SU-DHL-6 (cell line): Measurements from ENCODE around the gene HNF4A.

Experiments used
- H2AFZ ChIP-seq: fragments of 200-600 bp; sonication (generic); 2 replicates; pipeline ENCODE4 v1.6.1; 2014; ENCODE audit warnings: low read depth, mild to moderate bottlenecking, moderate library complexity, mixed read lengths, antibody characterized with exemption, low read length; ENCODE audit not compliant: severe bottlenecking
- H3F3A ChIP-seq: fragments of 200-600 bp; shearing (Covaris generic); 2 replicates; pipeline ENCODE4 v1.6.0; 2016; ENCODE audit warnings: antibody characterized with exemption, mild to moderate bottlenecking; ENCODE audit not compliant: insufficient read depth
- H3K27ac ChIP-seq: fragments of 200-600 bp; sonication (generic); 2 replicates; pipeline ENCODE4 v1.5.1; 2016; ENCODE audit warnings: low read depth, mild to moderate bottlenecking, low read length, moderate library complexity, mixed read lengths
- H3K27me3 ChIP-seq: fragments of 200-600 bp; sonication (generic), shearing (Covaris generic); 2 replicates; pipeline ENCODE4 v1.6.0; 2014; ENCODE audit warnings: mild to moderate bottlenecking, low read length
- H3K36me3 ChIP-seq: fragments of 200-600 bp; sonication (generic); 2 replicates; pipeline ENCODE4 v1.6.1; 2014; ENCODE audit warnings: mild to moderate bottlenecking, low read length, mixed read lengths
- H3K4me2 ChIP-seq: fragments of 300-600, 200-600 bp; shearing (Covaris generic), sonication (generic); 2 replicates; pipeline ENCODE4 v1.6.0; 2014; ENCODE audit warnings: low read length, low read depth, mild to moderate bottlenecking; ENCODE audit not compliant: poor library complexity, severe bottlenecking
- H3K4me3 ChIP-seq: fragments of 200-600 bp; sonication (generic); 2 replicates; pipeline ENCODE4 v1.5.1; 2014; ENCODE audit warnings: antibody characterized with exemption, low read length, mild to moderate bottlenecking, mixed read lengths; ENCODE audit not compliant: insufficient read depth, poor library complexity, severe bottlenecking
- H3K79me2 ChIP-seq: fragments of 200-600 bp; sonication (generic); 2 replicates; pipeline ENCODE4 v1.6.1; 2014; ENCODE audit warnings: mild to moderate bottlenecking, low read length, moderate library complexity; ENCODE audit not compliant: insufficient read depth
- H3K9ac ChIP-seq: fragments of 200-600 bp; sonication (generic); 2 replicates; pipeline ENCODE4 v1.7.0; 2014; ENCODE audit warnings: mild to moderate bottlenecking, low read length
- H3K9me2 ChIP-seq: fragments of 200-600 bp; sonication (generic); replicated peaks from 2 replicates; pipeline ENCODE4 v1.6.1; 2014; ENCODE audit warnings: low read length; ENCODE audit not compliant: insufficient read depth
- H3K9me3 ChIP-seq: fragments of 200-600 bp; sonication (generic); 2 replicates; pipeline ENCODE4 v1.6.1; 2014; ENCODE audit warnings: low read length, mixed read lengths; ENCODE audit not compliant: insufficient read depth
- H4K20me1 ChIP-seq: fragments of 200-600 bp; sonication (generic); 2 replicates; pipeline ENCODE4 v1.6.1; 2014; ENCODE audit warnings: low read depth, mild to moderate bottlenecking, antibody characterized with exemption, low read length, moderate library complexity, mixed read lengths
- CTCF ChIP-seq: fragments of 200-600 bp; sonication (generic); IDR thresholded peaks from one replicate; pipeline ENCODE4 v1.5.1; 2017; ENCODE audit warnings: antibody characterized with exemption, mild to moderate bottlenecking, low read length, moderate library complexity; ENCODE audit not compliant: insufficient read depth, poor library complexity, severe bottlenecking
- EZH2phosphoT487 ChIP-seq: fragments of 200-600 bp; sonication (generic), shearing (Covaris generic); conservative IDR thresholded peaks from 2 replicates; pipeline ENCODE4 v1.6.1; 2018; ENCODE audit warnings: mild to moderate bottlenecking, antibody characterized with exemption, low read length, moderate library complexity, mixed read lengths

The HNF4A gene

DNA sequence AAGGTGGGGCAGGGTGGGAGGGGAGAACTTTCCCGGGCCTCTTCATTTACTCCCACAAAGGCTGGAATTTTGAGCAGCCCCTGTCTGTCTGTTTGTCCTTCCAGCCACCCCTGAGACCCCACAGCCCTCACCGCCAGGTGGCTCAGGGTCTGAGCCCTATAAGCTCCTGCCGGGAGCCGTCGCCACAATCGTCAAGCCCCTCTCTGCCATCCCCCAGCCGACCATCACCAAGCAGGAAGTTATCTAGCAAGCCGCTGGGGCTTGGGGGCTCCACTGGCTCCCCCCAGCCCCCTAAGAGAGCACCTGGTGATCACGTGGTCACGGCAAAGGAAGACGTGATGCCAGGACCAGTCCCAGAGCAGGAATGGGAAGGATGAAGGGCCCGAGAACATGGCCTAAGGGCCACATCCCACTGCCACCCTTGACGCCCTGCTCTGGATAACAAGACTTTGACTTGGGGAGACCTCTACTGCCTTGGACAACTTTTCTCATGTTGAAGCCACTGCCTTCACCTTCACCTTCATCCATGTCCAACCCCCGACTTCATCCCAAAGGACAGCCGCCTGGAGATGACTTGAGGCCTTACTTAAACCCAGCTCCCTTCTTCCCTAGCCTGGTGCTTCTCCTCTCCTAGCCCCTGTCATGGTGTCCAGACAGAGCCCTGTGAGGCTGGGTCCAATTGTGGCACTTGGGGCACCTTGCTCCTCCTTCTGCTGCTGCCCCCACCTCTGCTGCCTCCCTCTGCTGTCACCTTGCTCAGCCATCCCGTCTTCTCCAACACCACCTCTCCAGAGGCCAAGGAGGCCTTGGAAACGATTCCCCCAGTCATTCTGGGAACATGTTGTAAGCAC is 74.1 kb downstream of the HNF4A start:
- Histone ChIP-seq H2AFZ (no peak overlapping the region), H3K4me2 (no peak overlapping the region), H3K36me3 (no peaks in the 10 kb centered on the region), H3K4me3 (no peak overlapping the region), H3K9me3 (no peaks in the 10 kb centered on the region), H3K27me3 (no peaks in the 10 kb centered on the region), H3K27ac (no peak overlapping the region), H4K20me1 (no peaks in the 10 kb centered on the region), H3F3A (no peaks in the 10 kb centered on the region), H3K79me2 (no peaks in the 10 kb centered on the region), H3K9me2 (no peaks in the 10 kb centered on the region), H3K9ac (no peak overlapping the region)
- TF ChIP-seq CTCF = no peak
- TF ChIP-seq EZH2phosphoT487 = no peak

DNA sequence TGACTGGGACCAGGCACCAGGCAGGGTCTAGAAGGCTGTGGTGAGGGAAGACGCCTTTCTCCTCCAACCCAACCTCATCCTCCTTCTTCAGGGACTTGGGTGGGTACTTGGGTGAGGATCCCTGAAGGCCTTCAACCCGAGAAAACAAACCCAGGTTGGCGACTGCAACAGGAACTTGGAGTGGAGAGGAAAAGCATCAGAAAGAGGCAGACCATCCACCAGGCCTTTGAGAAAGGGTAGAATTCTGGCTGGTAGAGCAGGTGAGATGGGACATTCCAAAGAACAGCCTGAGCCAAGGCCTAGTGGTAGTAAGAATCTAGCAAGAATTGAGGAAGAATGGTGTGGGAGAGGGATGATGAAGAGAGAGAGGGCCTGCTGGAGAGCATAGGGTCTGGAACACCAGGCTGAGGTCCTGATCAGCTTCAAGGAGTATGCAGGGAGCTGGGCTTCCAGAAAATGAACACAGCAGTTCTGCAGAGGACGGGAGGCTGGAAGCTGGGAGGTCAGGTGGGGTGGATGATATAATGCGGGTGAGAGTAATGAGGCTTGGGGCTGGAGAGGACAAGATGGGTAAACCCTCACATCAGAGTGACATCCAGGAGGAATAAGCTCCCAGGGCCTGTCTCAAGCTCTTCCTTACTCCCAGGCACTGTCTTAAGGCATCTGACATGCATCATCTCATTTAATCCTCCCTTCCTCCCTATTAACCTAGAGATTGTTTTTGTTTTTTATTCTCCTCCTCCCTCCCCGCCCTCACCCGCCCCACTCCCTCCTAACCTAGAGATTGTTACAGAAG is 75.0 kb downstream of the HNF4A start:
- Histone ChIP-seq H3K9ac (no peak overlapping the region), H3K4me2 (no peak overlapping the region), H2AFZ (no peak overlapping the region), H3F3A (no peaks in the 10 kb centered on the region), H4K20me1 (no peaks in the 10 kb centered on the region), H3K9me2 (no peaks in the 10 kb centered on the region), H3K4me3 (no peak overlapping the region), H3K36me3 (no peaks in the 10 kb centered on the region), H3K79me2 (no peaks in the 10 kb centered on the region), H3K27me3 (no peaks in the 10 kb centered on the region), H3K9me3 (no peaks in the 10 kb centered on the region), H3K27ac (no peak overlapping the region)
- TF ChIP-seq EZH2phosphoT487 = no peak
- no peak for TF ChIP-seq CTCF

DNA sequence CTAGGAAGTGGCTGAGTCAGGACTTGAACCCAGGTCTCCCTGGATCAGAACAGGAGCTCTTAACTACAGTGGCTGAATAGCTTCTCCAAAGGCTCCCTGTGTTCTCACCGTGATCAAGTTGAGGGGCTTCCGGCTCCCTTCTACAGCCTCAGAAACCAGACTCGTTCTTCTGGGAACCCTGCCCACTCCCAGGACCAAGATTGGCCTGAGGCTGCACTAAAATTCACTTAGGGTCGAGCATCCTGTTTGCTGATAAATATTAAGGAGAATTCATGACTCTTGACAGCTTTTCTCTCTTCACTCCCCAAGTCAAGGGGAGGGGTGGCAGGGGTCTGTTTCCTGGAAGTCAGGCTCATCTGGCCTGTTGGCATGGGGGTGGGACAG is 75.6 kb downstream of the HNF4A start:
- no peaks in the 10 kb centered on the region for H3F3A ChIP-seq
- no peaks in the 10 kb centered on the region for H3K9me3 ChIP-seq
- no peaks in the 10 kb centered on the region for H3K27me3 ChIP-seq
- H4K20me1 ChIP-seq = no peaks in the 10 kb centered on the region
- H3K4me2 ChIP-seq = no peak overlapping the region
- H3K4me3 ChIP-seq = no peak overlapping the region
- H2AFZ ChIP-seq = no peak overlapping the region
- H3K36me3 ChIP-seq = no peaks in the 10 kb centered on the region
- no peak overlapping the region for H3K27ac ChIP-seq
- H3K9ac ChIP-seq = no peak overlapping the region
- H3K79me2 ChIP-seq = no peaks in the 10 kb centered on the region
- no peaks in the 10 kb centered on the region for H3K9me2 ChIP-seq
- TF ChIP-seq EZH2phosphoT487 = no peak
- TF ChIP-seq CTCF = no peak
